MM.1S (cell line): ENCODE measurements around the gene FPR1.

Source experiments
- DNase-seq: peaks from one replicate; pipeline ENCODE4 v3.0.0-alpha.2; 2015
- H2AFZ ChIP-seq: fragments of 300-600 bp; sonication (generic); 2 replicates; pipeline ENCODE4 v1.6.0; 2016; ENCODE audit warnings: antibody characterized with exemption, low read length
- H3F3A ChIP-seq: fragments of 300-600 bp; sonication (generic); 2 replicates; pipeline ENCODE4 v1.6.1; 2016; ENCODE audit warnings: mild to moderate bottlenecking, antibody characterized with exemption, low read length, moderate library complexity, mixed read lengths; ENCODE audit not compliant: insufficient read depth
- H3K27ac ChIP-seq: fragments of 300-600 bp; sonication (generic); 2 replicates; pipeline ENCODE4 v1.5.1; 2016; ENCODE audit warnings: mild to moderate bottlenecking, low read length
- H3K27me3 ChIP-seq: fragments of 300-600 bp; sonication (generic); replicated peaks from 2 replicates; pipeline ENCODE4 v1.6.0; 2016; ENCODE audit warnings: low read length; ENCODE audit not compliant: insufficient read depth
- H3K36me3 ChIP-seq: fragments of 300-600 bp; sonication (generic); replicated peaks from 2 replicates; pipeline ENCODE4 v1.6.1; 2016; ENCODE audit warnings: mild to moderate bottlenecking, low read length, mixed read lengths; ENCODE audit not compliant: insufficient read depth
- H3K4me1 ChIP-seq: fragments of 300-600 bp; sonication (generic); 2 replicates; pipeline ENCODE4 v1.6.1; 2016; ENCODE audit warnings: low read length, mixed read lengths
- H3K4me2 ChIP-seq: fragments of 300-600 bp; sonication (generic); 2 replicates; pipeline ENCODE4 v1.6.0; 2016; ENCODE audit warnings: low read depth, low read length
- H3K4me3 ChIP-seq: fragments of 300-600 bp; sonication (generic); 2 replicates; pipeline ENCODE4 v1.5.1; 2016; ENCODE audit warnings: low read length, mixed read lengths
- H3K79me2 ChIP-seq: fragments of 300-600 bp; sonication (generic); 2 replicates; pipeline ENCODE4 v1.6.1; 2016; ENCODE audit warnings: mixed run types, low read length, mixed read lengths
- H3K9ac ChIP-seq: fragments of 300-600 bp; sonication (generic); 2 replicates; pipeline ENCODE4 v1.6.1; 2016; ENCODE audit warnings: low read length, mixed read lengths
- H3K9me2 ChIP-seq: fragments of 300-600 bp; sonication (generic); replicated peaks from 2 replicates; pipeline ENCODE4 v1.6.1; 2016; ENCODE audit warnings: mild to moderate bottlenecking, low read length, mixed read lengths; ENCODE audit not compliant: insufficient read depth
- H3K9me3 ChIP-seq: fragments of 300-600 bp; sonication (generic); replicated peaks from 2 replicates; pipeline ENCODE4 v1.6.1; 2016; ENCODE audit warnings: mild to moderate bottlenecking, low read length, mixed read lengths; ENCODE audit not compliant: insufficient read depth
- H4K20me1 ChIP-seq: fragments of 300-600 bp; sonication (generic); 2 replicates; pipeline ENCODE4 v1.6.1; 2016; ENCODE audit warnings: mild to moderate bottlenecking, low read length, moderate library complexity, mixed read lengths; ENCODE audit not compliant: insufficient read depth
- CTCF ChIP-seq: fragments of 300-600 bp; sonication (generic); IDR thresholded peaks from 2 replicates; pipeline ENCODE4 v1.5.1; 2016; ENCODE audit warnings: antibody characterized with exemption, low read length, mixed read lengths
- EZH2 ChIP-seq: fragments of 300-600 bp; sonication (generic); optimal IDR thresholded peaks from 2 replicates; pipeline ENCODE3; 2017; ENCODE audit warnings: low read depth, mild to moderate bottlenecking, antibody characterized with exemption, low read length, mixed read lengths
- EZH2phosphoT487 ChIP-seq: fragments of 300-600 bp; sonication (generic); IDR thresholded peaks from 2 replicates; pipeline ENCODE4 v1.6.1; 2018; ENCODE audit warnings: antibody characterized with exemption, low read length

The FPR1 gene

GRCh38 chr19:51765086-51765485 lies 13.4 kb upstream of the FPR1 start:
- H3F3A ChIP-seq: no peaks in the 10 kb centered on the region
- TF ChIP-seq CTCF (no peak), EZH2 (no peak), EZH2phosphoT487 (no peak)
- no peak overlapping the region for H3K9ac ChIP-seq
- no peak overlapping the region for H2AFZ ChIP-seq
- H3K27ac ChIP-seq: no peak overlapping the region
- no peaks in the 10 kb centered on the region for H4K20me1 ChIP-seq
- H3K36me3 ChIP-seq: no peaks in the 10 kb centered on the region
- no peaks in the 10 kb centered on the region for H3K79me2 ChIP-seq
- no peak for DNase-seq
- H3K9me2 ChIP-seq: no peaks in the 10 kb centered on the region
- no peak overlapping the region for H3K4me2 ChIP-seq
- no peak overlapping the region for H3K4me3 ChIP-seq
- no peaks in the 10 kb centered on the region for H3K4me1 ChIP-seq
- no peaks in the 10 kb centered on the region for H3K9me3 ChIP-seq
- H3K27me3 ChIP-seq: no peaks in the 10 kb centered on the region

- no peak for TF ChIP-seq CTCF
- TF ChIP-seq EZH2: no peak
- no peak for TF ChIP-seq EZH2phosphoT487
- H3K9me2 ChIP-seq: no peaks in the 10 kb centered on the region
These were observed 10.0 kb upstream of the FPR1 start for GRCh38 chr19:51761696-51762095.

GRCh38 chr19:51760697-51761356 lies 9.1 kb upstream of the FPR1 start, which contains the start of gene FPR2:
Gene FPR2, plus strand, starts transcription at chr19:51761180. Its CDS starts 7,479 bp downstream, at chr19:51768659.
- no peak for TF ChIP-seq EZH2phosphoT487
- TF ChIP-seq CTCF: no peak
- TF ChIP-seq EZH2: no peak
- Histone ChIP-seq H3K27ac (no peak within 1 kb of the TSS), H3K4me2 (no peak within 1 kb of the TSS), H3K9me2 (no peaks in the 10 kb centered on the region), H3K27me3 (no peaks in the 10 kb centered on the region), H3K9me3 (no peaks in the 10 kb centered on the region), H3K79me2 (no peaks in the 10 kb centered on the region), H3K4me1 (no peaks in the 10 kb centered on the region), H2AFZ (no peak within 1 kb of the TSS), H3K9ac (no peak within 1 kb of the TSS), H3K4me3 (no peak within 1 kb of the TSS), H4K20me1 (no peaks in the 10 kb centered on the region), H3K36me3 (no peaks in the 10 kb centered on the region), H3F3A (no peaks in the 10 kb centered on the region)
- DNase-seq: no peak

More at GRCh38 chr19:51761696-51762095, 10.0 kb upstream of the FPR1 start:
- H3K9ac ChIP-seq: no peak overlapping the region
- no peaks in the 10 kb centered on the region for H3K4me1 ChIP-seq
- H4K20me1 ChIP-seq: no peaks in the 10 kb centered on the region
- H3F3A ChIP-seq: no peaks in the 10 kb centered on the region
- H3K9me3 ChIP-seq: no peaks in the 10 kb centered on the region
- no peak overlapping the region for H3K27ac ChIP-seq
- H3K27me3 ChIP-seq: no peaks in the 10 kb centered on the region
- no peaks in the 10 kb centered on the region for H3K36me3 ChIP-seq
- no peak overlapping the region for H3K4me2 ChIP-seq
- DNase-seq: no peak
- no peaks in the 10 kb centered on the region for H3K79me2 ChIP-seq
- H3K4me3 ChIP-seq: no peak overlapping the region
- no peak overlapping the region for H2AFZ ChIP-seq
